Epithelial cell of esophagus (primary cell): ENCODE data around the gene TTLL6.
"Not testable (repeated sequence)": the region's sequence is repeated elsewhere in the genome, so short reads cannot be mapped to it uniquely, and the experiment has no call there.

ENCODE experiments used
- DNase-seq: peaks from one replicate; pipeline ENCODE4 v3.0.0; 2010; ENCODE audit warnings: low read depth
- H3K4me3 ChIP-seq: 2 replicates; pipeline ENCODE4 v1.5.1; 2011; ENCODE audit warnings: mild to moderate bottlenecking, low read length, control low read depth
- TF ChIP-seq, protein P1 (sequence below): IDR thresholded peaks from 2 replicates; pipeline ENCODE4 v1.5.1; 2011; ENCODE audit warnings: low read depth, mild to moderate bottlenecking, low read length, control low read depth, inconsistent platforms; ENCODE audit not compliant: insufficient read depth; ENCODE audit errors: missing control alignments

TTLL6 gene

DNA sequence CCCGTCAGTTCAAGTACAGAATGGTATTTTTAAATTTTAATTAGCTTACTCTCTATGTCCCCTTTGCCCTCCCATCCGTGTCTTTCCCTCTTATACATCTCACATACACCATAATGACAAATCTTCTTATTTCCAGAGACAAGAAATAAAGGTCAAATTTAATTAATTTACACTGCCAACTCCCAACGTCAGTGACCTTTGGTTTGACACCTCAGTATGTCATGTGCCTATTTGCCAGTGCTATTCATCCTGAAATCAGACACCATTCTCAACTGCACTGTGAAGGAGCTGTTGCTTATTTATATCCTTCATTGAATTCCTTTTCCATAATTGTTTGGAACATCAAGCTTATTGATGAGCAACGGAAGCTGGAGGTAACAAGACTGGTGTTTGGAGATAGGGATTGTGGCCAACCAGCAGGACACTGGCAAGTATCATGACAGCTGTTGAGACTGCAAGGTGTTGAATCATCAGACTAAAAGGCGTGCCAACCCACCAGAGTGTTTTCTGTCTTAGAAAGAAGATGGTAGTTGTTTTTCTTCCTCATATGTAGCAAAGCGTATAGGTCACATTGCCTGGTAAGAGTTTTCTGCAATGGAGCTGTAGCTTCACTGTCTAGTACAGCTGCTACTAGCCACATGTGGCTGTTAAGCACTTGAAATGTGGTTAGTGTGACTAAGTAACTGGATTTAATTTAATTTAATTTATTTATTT is 26.3 kb upstream of the TTLL6 start:
- peak; percentile 7 for DNase-seq
- H3K4me3 ChIP-seq: no peak overlapping the region
- TF ChIP-seq, protein P1, sequence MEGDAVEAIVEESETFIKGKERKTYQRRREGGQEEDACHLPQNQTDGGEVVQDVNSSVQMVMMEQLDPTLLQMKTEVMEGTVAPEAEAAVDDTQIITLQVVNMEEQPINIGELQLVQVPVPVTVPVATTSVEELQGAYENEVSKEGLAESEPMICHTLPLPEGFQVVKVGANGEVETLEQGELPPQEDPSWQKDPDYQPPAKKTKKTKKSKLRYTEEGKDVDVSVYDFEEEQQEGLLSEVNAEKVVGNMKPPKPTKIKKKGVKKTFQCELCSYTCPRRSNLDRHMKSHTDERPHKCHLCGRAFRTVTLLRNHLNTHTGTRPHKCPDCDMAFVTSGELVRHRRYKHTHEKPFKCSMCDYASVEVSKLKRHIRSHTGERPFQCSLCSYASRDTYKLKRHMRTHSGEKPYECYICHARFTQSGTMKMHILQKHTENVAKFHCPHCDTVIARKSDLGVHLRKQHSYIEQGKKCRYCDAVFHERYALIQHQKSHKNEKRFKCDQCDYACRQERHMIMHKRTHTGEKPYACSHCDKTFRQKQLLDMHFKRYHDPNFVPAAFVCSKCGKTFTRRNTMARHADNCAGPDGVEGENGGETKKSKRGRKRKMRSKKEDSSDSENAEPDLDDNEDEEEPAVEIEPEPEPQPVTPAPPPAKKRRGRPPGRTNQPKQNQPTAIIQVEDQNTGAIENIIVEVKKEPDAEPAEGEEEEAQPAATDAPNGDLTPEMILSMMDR: no peak

DNA sequence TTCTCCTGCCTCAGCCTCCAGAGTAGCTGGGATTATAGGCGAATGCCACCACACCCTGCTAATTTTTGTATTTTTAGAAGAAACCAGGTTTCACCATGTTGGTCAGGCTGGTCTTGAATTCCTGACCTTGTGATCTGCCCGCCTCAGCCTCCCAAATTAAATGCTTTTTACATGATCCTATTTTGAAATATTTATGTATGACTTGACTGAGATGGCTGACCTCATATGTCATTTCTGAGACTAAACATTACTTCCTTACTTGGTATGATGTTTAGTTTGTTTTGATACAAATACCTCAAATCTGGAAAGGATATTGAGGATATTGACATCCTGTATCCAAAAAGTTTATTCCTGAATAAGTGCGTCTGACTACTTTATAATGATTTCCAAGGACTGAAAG is 25.7 kb upstream of the TTLL6 start:
- DNase-seq: no peak
- TF ChIP-seq, protein P1: no peak
- no peak overlapping the region for H3K4me3 ChIP-seq

DNA sequence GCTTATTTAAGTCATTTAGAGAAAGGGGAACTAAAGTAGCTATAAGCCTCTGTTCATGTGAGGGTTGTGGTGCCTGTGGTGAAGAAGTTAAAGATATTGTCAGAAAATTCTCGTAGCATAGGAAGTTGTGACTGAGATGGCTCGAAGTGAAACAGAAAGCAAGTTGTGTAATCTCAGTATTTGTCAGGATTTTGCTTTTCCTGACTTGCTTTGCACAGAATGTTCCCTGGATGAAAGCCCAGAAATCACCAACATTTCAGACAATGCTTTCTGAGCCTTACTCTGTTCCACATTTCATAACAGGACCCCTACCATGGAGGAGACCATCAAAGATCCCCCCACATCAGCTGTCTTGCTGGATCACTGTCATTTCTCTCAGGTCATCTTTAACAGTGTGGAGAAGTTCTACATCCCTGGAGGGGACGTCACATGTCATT is 24.4 kb upstream of the TTLL6 start:
- peak; percentile 32 for DNase-seq
- peak overlapping the region; percentile 14 for H3K4me3 ChIP-seq
- TF ChIP-seq, protein P1: no peak

DNA sequence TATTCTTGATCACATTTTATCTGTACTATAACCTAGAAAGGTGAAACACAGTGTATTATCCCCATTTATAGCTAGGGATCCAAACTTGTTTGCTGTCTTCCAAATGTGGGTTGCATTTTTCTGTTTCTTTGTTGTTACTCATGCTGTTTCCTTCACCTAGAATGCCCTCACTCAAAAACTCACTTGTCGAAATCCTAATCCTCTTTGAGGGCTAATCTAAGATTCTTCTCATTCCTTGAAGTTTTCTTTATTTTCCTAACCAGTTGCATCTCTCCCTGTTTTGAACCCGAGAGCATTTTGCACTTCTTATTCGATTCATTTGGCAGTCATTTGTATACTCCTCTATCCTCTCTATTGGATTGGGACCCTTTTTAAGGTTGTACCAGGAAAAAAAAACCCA is 23.4 kb upstream of the TTLL6 start:
- no peak overlapping the region for H3K4me3 ChIP-seq
- TF ChIP-seq, protein P1: no peak
- no peak for DNase-seq

DNA sequence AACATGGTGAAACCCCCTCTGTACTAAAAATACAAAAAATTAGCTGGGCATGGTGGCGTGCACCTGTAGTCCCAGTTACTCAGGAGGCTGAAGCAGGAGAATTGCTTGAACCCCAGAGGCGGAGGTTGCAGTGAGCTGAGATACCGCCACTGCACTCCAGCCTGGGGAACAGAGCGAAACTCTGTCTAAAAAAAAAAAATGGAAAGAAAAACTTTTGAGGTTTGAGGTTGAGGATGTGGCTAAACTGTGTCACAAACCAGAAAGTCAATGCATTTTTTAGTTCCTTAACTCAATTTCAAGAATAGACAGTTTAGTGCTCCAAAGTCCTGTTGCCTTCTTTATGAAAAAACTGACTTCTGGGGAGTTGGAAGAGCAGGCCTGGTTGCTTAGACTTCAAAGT is 20.4 kb upstream of the TTLL6 start:
- not testable (repeated sequence) for DNase-seq, H3K4me3 ChIP-seq

DNA sequence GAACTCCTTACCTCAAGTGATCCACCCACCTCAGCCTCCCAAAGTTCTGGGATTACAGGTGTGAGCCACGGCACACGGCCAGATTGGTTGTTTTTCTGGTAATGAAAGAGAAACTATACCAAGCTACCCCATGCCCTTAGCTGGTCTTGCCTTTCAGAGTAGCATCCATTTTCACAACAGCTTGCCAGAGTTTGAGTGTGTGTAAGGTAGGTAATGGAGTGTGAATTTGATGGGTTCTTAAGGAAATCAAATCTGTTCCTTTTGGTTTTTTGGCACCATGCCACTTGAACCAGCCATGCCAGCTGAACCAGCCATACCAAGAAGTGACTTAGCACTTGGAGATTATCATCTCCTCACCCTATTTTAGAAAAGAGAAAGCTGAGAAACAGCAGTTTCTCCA is 18.9 kb upstream of the TTLL6 start:
- DNase-seq: peak; percentile 54
- no peak overlapping the region for H3K4me3 ChIP-seq
- TF ChIP-seq, protein P1: no peak

DNA sequence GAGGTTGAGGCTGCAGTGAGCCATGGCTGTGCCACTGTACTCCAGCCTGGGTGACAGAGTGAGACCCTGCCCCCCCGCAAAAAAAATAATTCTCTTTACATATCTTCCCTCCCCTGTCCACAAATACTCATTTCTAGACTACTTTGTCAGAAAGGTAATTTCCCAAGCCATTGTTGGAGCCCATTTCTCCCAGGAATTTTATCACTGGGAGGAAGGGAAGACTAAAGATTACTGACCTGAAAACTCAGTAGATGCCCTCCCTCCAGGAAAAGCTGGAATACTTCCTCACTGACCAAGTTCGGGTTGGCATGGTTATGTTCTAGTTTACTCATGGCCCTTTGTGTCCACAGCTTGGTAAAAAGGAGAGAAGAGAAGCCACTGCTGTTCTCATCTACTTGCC is 17.9 kb upstream of the TTLL6 start:
- TF ChIP-seq, protein P1: no peak
- DNase-seq: no peak
- no peak overlapping the region for H3K4me3 ChIP-seq

DNA sequence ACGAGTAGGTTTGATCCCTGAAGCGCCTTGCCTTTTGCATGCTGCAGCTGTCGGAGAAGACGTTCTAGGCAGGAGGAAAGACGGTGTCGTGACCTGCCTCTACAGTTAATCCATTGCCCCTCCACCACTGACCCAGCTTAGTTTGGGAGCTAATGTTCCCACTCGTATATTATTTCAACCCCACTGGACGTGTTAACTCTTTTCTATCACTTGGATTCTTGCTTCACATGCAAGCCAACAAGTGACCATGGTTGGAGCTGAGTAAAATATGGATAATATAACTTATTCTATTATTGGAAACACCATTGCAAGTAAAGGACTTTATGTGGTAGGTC is 14.5 kb upstream of the TTLL6 start:
- no peak for DNase-seq
- TF ChIP-seq, protein P1: no peak
- peak overlapping the region; percentile 84 for H3K4me3 ChIP-seq
